Measurements from ENCODE around the gene VPS35L.

VPS35L gene

DNA sequence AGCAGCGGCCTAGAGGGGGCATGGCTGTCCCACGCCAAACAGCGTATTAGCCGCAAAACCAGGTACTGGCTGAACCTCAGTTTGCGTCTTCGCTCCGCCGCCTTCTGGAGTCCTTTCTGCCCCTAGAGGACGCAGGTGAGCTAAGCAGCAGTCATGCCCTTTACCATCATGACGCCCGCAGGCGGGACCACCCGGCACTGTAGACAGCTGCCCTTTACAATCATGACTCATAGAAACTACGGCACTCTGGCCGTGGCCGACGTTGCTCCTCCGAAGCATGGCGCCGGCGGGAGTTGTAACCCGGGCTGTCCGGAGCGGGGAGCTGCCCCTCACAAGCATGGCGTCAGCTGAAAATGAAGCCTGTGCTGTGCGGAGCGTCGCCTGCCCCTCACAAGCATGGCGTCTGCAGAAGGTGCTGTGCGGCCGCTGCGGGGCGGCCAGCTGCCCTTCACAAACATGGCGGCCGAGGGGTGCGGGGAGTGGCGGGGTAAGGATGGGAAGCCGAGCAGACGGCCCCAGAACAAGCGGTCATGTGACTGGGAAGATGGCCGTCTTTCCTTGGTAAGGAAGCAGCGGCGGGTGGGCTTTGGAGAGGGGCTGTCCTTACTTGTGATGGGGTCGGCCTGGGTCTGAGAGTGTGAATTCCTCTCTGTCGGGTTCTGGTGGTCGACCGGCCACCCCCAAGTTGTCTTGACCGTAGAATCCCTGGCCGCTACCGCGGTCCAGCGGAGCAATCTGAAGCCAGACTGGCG, at the start of gene VPS35L:
Gene VPS35L, plus strand, starts transcription at position 518 of the 752 bp plus-strand sequence. Its CDS starts 27 bp downstream, at position 545.
- DNase-seq = peak; percentile 95

DNA sequence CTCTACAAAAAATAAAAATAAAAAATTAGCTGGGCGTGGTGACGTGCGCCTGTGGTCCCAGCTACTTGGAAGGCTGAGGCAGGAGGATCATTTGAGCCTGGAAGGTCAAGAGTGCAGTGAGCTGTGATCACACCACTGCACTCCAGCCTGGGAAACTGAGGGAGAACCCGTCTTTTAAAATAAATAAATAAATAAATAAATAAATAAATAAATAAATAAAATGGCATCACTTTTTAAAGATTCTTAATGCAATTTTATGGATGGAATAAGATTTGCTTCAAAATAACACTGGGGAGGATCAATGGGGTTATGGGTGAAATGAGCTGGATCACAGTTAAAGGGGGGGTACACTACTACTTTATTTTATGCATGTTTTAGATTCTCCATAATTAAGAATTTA, 48.5 kb upstream of the VPS35L start:
- DNase-seq = no peak

DNA sequence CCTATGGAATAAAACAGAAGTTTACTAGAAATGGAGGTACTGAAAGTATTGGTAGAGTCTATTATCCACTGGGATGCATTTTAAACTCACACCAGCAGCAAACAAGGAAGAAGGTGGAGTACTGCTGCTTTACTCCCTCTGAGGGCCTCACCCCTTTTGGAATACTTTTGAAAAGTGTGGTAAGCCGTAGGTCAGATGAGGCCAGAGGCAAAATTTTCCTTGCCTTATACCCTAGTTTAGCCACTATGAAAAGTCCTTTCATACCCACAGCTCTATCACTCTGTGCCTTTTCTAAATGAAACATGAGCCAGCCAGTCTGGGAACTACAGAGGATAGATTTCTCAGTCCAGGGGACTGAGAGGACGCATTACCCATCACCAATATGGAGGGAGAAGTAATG, 47.6 kb upstream of the VPS35L start:
- DNase-seq = no peak

GRCh38 chr16:19512297-19512696, 43.2 kb upstream of the VPS35L start:
- DNase-seq = no peak

DNA sequence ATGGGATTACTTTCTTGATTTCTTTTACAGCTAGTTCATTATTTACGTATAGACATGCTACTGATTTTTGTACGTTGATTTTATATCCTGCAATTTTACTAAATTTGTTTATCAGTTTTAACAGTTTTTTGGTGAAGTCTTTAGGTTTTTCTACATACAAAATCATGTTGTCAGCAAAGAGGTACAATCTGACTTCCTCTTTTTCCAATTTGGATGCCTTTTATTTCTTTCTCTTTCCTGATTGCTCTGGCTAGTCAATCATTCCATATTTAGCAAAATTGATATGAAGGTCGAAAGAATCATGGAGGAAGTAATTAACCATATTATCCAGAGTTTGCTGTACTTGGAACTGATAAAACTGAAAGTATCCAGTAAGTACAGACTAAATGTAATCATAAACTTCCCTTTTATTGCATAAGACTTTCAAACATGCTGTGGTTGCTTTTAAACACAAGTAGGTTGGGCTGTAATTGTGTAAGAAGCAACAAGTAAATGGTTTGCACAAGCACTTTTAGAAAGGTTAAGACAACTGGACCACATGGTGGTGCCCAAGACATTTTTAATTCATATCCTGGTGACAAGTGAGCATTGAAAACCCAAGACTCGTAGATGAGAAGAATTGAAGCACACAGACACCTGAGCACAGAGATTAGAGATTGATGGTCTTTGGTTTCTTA, 42.0 kb upstream of the VPS35L start:
- DNase-seq = no peak

GRCh38 chr16:19515757-19516156, 39.7 kb upstream of the VPS35L start:
- DNase-seq = no peak

DNA sequence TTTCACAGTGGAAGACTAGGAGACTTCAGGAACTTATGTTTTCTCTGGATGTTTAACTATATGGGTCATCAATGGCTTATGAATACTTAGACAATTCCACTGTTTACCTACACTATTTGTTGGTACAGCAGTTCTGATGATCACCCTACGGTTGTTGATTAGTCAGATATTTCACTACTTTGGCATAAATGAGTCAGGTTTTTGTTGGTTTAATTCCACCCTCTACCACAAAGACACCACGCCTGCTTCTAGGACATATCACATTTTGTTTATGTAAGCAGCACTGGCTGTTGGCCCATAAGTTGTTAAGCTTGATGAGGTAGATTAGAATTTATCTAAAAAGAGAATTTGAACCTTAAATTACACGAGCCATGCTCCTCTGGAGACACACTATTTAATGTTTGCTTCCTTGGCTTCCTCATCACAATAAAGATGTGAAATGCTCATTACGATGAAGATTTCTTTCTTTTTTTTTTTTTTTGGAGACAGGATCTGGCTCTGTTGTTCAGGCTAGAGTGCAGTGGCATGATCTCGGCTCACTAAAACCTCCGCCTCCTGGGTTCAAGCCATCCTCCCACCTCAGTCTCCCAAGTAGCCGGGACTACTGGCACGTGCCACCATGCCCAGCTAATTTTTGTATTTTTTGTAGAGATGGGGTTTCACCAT, 37.9 kb upstream of the VPS35L start:
- no peak for DNase-seq

DNA sequence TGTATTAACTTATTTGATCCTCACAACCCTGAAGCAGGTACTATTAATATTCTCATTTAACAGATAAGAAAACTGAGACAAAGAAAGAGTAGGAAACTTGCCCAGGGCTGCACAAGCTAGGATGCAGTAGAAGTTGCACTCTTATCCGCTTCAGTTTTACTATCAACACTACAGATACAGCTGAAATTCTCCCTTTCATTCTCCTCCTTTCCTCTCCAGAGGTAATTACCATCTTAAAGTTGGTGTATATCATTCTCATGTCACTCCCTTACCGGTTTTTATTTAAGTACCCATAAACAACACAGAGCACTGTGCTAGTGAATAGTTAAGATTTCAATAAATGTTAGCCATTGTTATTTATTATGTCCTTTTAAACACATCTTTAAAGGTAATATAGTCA, 37.1 kb upstream of the VPS35L start:
- DNase-seq = no peak

DNA sequence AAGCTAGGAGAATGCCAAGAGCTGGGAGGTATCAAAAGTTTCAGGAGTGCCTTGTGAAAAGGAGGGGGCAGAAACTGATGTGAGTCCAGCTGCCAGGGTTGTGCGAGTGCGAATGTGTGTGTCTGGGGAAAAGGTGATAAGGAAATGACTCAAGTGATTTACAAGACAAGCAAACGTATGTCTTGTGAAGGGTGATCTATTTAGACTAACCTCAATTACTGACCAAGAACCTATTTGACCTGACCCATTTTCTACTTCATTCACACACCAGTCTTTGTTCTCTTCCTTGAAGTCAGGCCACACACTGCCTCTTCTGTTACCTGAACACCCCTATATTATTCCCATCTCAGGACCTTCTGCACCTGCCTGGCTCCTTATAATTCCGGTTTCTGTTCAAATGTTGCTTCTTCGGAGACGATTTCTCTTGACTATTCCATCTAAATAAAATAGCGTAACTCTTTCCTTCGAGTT, 34.6 kb upstream of the VPS35L start:
- DNase-seq = no peak

GRCh38 chr16:19521471-19522396, 33.8 kb upstream of the VPS35L start, which contains the start of gene GDE1:
Gene GDE1 (minus strand): TSS chr16:19522098. CDS start chr16:19521964, 134 bp downstream.
- DNase-seq = peak; percentile 89

DNA sequence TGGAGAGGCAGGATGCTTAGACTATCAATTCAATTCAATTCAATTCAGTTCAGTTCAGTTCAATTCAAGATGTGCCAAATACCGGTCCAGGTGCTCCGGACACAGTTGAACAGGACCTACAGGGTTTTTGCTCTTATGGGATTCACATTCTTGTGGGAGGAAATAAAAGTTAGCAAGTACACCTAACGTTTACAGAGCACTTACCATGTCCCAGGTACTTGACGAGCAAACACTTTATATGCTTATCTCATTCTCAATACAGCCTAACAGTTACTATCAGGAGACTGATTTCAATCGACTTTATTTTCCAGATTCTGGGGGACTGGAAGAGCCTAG, 33.1 kb upstream of the VPS35L start:
- no peak for DNase-seq

GRCh38 chr16:19522760-19523159, 32.7 kb upstream of the VPS35L start:
- DNase-seq = no peak

- no peak for DNase-seq
These were observed 32.3 kb upstream of the VPS35L start for GRCh38 chr16:19523184-19523558.

DNA sequence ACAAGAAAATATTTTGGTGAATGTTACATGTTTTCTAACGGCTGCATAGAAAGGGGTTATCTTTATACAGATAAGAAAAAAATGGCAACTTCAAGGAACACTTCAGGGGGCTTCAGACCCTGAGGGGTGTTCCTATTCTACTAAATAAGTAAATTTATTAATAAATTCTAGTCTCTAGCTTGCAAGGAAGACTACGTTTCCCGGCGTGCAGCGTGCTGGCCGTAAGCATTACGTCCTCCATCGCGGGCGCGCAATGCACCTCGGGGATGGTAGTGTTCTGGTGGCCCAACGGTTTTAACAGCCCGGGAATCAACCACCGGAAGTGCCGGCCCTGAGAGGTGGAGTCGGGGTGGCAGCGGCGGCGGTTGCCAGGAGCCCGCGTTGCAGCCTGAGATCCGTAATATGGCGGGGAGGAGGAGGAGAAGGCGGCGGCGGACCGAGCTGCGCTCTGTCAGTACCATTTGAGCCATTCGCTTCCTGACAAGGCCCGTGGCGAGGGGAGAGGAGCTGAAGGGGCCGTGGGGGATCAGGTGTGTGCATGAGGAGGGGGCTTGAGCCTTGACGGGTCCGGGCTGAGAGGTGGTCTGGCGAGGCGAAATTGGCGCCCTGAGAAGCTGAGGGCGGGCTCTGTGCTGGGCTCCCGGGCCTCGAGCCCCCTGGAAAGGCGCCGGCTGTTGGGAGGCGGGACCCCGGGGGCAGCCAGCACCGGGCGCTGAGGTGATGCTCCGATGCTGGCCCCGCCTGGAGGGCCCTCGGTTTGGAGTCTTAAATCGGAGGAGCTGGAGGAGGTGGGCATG, 31.7 kb upstream of the VPS35L start, which contains the start of gene CCP110:
Gene CCP110, plus strand, starts transcription at position 384 of the 797 bp plus-strand sequence. CDS start 3,940 bp downstream, outside the sequence.
- DNase-seq = peak; percentile 94

DNA sequence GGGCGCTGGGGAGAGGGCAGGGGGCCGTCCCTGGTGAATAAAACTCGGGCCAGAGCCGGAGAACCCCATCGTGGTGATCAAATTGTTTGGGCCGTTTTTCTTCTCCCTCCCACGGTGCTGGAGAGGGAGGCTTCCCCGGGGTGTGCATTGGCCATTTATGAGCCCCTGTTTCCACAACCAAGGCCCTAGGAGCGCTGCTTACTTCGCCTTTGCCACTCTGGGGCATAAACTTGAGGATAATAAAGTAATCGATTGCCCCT, 31.2 kb upstream of the VPS35L start:
- no peak for DNase-seq

- DNase-seq = no peak
These were observed 30.7 kb upstream of the VPS35L start for GRCh38 chr16:19524616-19525384.

- no peak for DNase-seq
These were observed 30.1 kb upstream of the VPS35L start for GRCh38 chr16:19525385-19525723.

- no peak for DNase-seq
These were observed 28.3 kb upstream of the VPS35L start for GRCh38 chr16:19527161-19527560.

DNA sequence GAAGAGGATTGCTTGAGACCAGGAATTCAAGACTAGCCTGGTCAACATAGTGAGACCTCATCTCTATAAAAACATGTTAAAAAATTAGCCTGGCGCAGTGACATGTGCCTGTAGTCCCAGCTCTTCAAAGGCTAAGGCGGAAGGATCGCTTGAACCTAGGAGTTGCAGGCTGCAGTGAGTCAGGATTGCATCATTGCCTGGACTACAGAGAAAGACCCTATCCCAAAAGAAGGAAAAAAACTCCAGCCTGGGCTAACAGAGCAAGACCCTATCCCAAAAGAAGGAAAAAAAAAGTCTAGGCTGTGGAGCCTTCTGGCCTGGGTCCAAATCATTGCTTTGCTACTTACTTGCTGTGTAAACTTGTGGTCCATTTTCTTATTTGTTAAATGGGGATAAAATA, 26.8 kb upstream of the VPS35L start:
- no peak for DNase-seq

GRCh38 chr16:19532601-19533000, 22.9 kb upstream of the VPS35L start:
- DNase-seq = no peak

- no peak for DNase-seq
These were observed 15.1 kb upstream of the VPS35L start for GRCh38 chr16:19540241-19540970.
